DOHH2 (cell line): ENCODE results near the gene IFTAP.

Source experiments
- H3F3A ChIP-seq: fragments of 200-600 bp; sonication (generic), shearing (Covaris generic); 2 replicates; pipeline ENCODE4 v1.6.0; 2016; ENCODE audit warnings: antibody characterized with exemption, mild to moderate bottlenecking; ENCODE audit not compliant: control insufficient read depth, insufficient read depth
- H3K27ac ChIP-seq: fragments of 200-600 bp; sonication (generic); 2 replicates; pipeline ENCODE4 v1.5.1; 2014; ENCODE audit warnings: low read depth, mild to moderate bottlenecking, low read length, moderate library complexity
- H3K27me3 ChIP-seq: fragments of 200-600 bp; sonication (generic); 2 replicates; pipeline ENCODE4 v1.6.1; 2014; ENCODE audit warnings: mild to moderate bottlenecking, low read length, mixed read lengths; ENCODE audit not compliant: control insufficient read depth
- H3K36me3 ChIP-seq: fragments of 200-600 bp; sonication (generic); 2 replicates; pipeline ENCODE4 v1.6.1; 2014; ENCODE audit warnings: mild to moderate bottlenecking, low read length, moderate library complexity, mixed read lengths; ENCODE audit not compliant: control insufficient read depth
- H3K4me1 ChIP-seq: fragments of 200-600 bp; sonication (generic); 2 replicates; pipeline ENCODE4 v1.6.1; 2014; ENCODE audit warnings: mild to moderate bottlenecking, low read length, mixed read lengths; ENCODE audit not compliant: control insufficient read depth
- H3K4me2 ChIP-seq: fragments of 200-600 bp; sonication (generic); 2 replicates; pipeline ENCODE4 v1.6.0; 2014; ENCODE audit warnings: mild to moderate bottlenecking, low read length, moderate library complexity
- H3K4me3 ChIP-seq: fragments of 200-600 bp; sonication (generic); 2 replicates; pipeline ENCODE4 v1.5.1; 2014; ENCODE audit warnings: mild to moderate bottlenecking, low read length, mixed read lengths
- H3K79me2 ChIP-seq: fragments of 200-600 bp; sonication (generic); 2 replicates; pipeline ENCODE4 v1.6.1; 2014; ENCODE audit warnings: mild to moderate bottlenecking, low read length, mixed read lengths; ENCODE audit not compliant: control insufficient read depth
- H3K9me2 ChIP-seq: fragments of 200-600 bp; sonication (generic); replicated peaks from 2 replicates; pipeline ENCODE4 v1.6.1; 2014; ENCODE audit warnings: mild to moderate bottlenecking, low read length, mixed read lengths; ENCODE audit not compliant: control insufficient read depth
- H3K9me3 ChIP-seq: fragments of 200-600 bp; sonication (generic); 2 replicates; pipeline ENCODE4 v1.6.1; 2014; ENCODE audit warnings: antibody characterized with exemption, low read length, mixed read lengths; ENCODE audit not compliant: control insufficient read depth, insufficient read depth
- H4K20me1 ChIP-seq: fragments of 200-600 bp; sonication (generic); 2 replicates; pipeline ENCODE4 v1.6.0; 2014; ENCODE audit warnings: low read depth, mild to moderate bottlenecking, antibody characterized with exemption, low read length, moderate library complexity; ENCODE audit not compliant: control insufficient read depth, insufficient read depth
- EZH2phosphoT487 ChIP-seq: fragments of 200-600 bp; sonication (generic); IDR thresholded peaks from 2 replicates; pipeline ENCODE4 v1.6.1; 2017; ENCODE audit warnings: borderline replicate concordance, mild to moderate bottlenecking, antibody characterized with exemption, low read length, moderate library complexity, mixed read lengths
- TF ChIP-seq, protein P1 (sequence below): fragments of 200-600 bp; sonication (generic); IDR thresholded peaks from one replicate; pipeline ENCODE4 v1.5.1; 2014; ENCODE audit warnings: antibody characterized with exemption, mild to moderate bottlenecking, low read depth, low read length; ENCODE audit not compliant: poor library complexity, severe bottlenecking

IFTAP gene

DNA sequence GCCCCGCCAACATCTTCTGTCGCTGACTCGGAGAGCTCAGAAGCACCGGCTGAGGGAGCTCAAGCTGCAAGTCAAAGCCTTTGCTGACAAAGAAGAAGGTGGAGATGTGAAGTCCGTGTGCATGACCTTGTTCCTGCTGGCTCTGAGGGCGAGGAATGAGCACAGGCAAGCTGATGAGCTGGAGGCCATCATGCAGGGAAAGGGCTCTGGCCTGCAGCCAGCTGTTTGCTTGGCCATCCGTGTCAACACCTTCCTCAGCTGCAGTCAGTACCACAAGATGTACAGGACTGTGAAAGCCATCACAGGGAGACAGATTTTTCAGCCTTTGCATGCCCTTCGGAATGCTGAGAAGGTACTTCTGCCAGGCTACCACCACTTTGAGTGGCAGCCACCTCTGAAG is 19.8 kb upstream of the IFTAP start:
- H3K9me2 ChIP-seq: no peaks in the 10 kb centered on the region
- no peaks in the 10 kb centered on the region for H3F3A ChIP-seq
- H3K27ac ChIP-seq: no peak overlapping the region
- no peak overlapping the region for H3K4me3 ChIP-seq
- no peaks in the 10 kb centered on the region for H3K79me2 ChIP-seq
- no peaks in the 10 kb centered on the region for H3K9me3 ChIP-seq
- peaks cover 10% of the 10 kb centered on the region for H3K27me3 ChIP-seq
- no peaks in the 10 kb centered on the region for H4K20me1 ChIP-seq
- H3K36me3 ChIP-seq: no peaks in the 10 kb centered on the region
- H3K4me1 ChIP-seq: no peaks in the 10 kb centered on the region
- no peak overlapping the region for H3K4me2 ChIP-seq
- no peak for TF ChIP-seq EZH2phosphoT487
- TF ChIP-seq, protein P1, sequence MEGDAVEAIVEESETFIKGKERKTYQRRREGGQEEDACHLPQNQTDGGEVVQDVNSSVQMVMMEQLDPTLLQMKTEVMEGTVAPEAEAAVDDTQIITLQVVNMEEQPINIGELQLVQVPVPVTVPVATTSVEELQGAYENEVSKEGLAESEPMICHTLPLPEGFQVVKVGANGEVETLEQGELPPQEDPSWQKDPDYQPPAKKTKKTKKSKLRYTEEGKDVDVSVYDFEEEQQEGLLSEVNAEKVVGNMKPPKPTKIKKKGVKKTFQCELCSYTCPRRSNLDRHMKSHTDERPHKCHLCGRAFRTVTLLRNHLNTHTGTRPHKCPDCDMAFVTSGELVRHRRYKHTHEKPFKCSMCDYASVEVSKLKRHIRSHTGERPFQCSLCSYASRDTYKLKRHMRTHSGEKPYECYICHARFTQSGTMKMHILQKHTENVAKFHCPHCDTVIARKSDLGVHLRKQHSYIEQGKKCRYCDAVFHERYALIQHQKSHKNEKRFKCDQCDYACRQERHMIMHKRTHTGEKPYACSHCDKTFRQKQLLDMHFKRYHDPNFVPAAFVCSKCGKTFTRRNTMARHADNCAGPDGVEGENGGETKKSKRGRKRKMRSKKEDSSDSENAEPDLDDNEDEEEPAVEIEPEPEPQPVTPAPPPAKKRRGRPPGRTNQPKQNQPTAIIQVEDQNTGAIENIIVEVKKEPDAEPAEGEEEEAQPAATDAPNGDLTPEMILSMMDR: no peak

DNA sequence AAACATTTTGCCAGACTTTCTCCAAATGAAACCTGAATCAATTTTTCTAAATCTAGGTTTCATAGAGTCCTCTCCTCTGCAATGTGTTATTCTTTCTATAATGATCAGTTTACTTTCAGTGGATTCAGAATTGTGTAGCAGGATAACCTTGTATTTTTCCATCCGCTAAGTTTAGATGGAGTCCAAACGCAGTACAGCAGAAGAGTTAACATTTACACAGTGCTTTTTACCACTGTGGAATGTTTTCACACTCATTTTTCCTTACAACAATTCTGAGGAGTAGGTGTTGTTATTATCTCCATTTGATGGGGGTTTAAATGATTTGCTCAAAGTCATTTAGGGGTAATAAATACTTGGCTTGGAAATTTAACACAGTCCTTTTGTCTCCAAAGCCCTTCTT is 16.9 kb upstream of the IFTAP start:
- H3K9me3 ChIP-seq: peaks cover 5% of the 10 kb centered on the region; the same call in 1 of the 2 replicates
- H4K20me1 ChIP-seq: no peaks in the 10 kb centered on the region
- H3K4me1 ChIP-seq: no peaks in the 10 kb centered on the region
- no peak overlapping the region for H3K27ac ChIP-seq
- no peaks in the 10 kb centered on the region for H3K9me2 ChIP-seq
- H3K79me2 ChIP-seq: no peaks in the 10 kb centered on the region
- no peak overlapping the region for H3K4me2 ChIP-seq
- no peaks in the 10 kb centered on the region for H3F3A ChIP-seq
- no peaks in the 10 kb centered on the region for H3K27me3 ChIP-seq
- H3K36me3 ChIP-seq: no peaks in the 10 kb centered on the region
- no peak overlapping the region for H3K4me3 ChIP-seq
- no peak for TF ChIP-seq EZH2phosphoT487
- TF ChIP-seq, protein P1: no peak

DNA sequence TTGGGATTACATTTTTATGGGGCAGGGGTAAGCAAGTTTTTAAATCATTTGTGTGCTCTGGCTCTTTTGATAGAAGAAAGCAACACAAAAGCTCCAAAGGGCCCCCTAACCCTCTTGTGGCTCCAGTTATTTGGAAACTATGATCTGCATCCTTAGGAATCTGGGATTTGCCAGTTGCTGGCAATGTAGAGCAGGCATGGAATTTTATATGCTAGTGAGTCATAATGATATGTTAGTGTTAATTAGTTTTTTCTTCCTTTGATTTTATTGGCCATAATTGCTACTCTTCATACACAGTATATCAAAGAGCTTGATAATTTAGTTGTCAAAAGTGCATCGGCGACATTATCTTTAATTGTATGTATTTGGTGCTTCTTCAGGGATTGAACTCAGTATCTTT is 16.4 kb upstream of the IFTAP start:
- Histone ChIP-seq H3K79me2 (no peaks in the 10 kb centered on the region), H3K27ac (no peak overlapping the region), H3K4me2 (no peak overlapping the region), H3F3A (no peaks in the 10 kb centered on the region), H3K36me3 (no peaks in the 10 kb centered on the region), H3K9me3 (peaks cover 5% of the 10 kb centered on the region; the same call in 1 of the 2 replicates), H3K27me3 (no peaks in the 10 kb centered on the region), H3K9me2 (no peaks in the 10 kb centered on the region), H3K4me3 (no peak overlapping the region), H3K4me1 (no peaks in the 10 kb centered on the region), H4K20me1 (no peaks in the 10 kb centered on the region)
- no peak for TF ChIP-seq EZH2phosphoT487
- TF ChIP-seq, protein P1: no peak
